ENCODE measurements around the gene XYLT1.

DNA sequence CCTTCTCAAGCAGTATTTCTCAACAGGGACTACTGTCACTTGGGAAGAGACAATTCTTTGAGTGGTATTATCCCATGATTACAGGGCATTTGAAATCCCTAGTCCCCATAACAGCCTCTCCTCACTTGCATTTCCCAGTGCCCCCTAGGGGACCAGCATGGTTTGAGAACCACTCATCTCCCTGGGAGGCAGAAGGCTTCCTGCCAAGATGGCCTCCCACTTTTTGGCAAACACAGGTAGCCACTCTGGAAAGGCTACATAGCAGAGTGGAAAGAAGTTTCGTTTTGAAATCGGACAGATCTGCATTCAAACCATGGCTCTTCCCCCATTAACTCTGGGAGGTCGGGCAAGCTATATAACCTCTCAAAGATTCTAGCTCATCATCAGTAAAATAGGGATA, 256.8 kb downstream of the XYLT1 start:
- TF ChIP-seq, protein P1, sequence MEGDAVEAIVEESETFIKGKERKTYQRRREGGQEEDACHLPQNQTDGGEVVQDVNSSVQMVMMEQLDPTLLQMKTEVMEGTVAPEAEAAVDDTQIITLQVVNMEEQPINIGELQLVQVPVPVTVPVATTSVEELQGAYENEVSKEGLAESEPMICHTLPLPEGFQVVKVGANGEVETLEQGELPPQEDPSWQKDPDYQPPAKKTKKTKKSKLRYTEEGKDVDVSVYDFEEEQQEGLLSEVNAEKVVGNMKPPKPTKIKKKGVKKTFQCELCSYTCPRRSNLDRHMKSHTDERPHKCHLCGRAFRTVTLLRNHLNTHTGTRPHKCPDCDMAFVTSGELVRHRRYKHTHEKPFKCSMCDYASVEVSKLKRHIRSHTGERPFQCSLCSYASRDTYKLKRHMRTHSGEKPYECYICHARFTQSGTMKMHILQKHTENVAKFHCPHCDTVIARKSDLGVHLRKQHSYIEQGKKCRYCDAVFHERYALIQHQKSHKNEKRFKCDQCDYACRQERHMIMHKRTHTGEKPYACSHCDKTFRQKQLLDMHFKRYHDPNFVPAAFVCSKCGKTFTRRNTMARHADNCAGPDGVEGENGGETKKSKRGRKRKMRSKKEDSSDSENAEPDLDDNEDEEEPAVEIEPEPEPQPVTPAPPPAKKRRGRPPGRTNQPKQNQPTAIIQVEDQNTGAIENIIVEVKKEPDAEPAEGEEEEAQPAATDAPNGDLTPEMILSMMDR (conservative IDR thresholded peaks at IDR 0.05; ENCODE audit: low read length): no peak
- TF ChIP-seq EZH2phosphoT487 (IDR thresholded peaks at IDR 0.05; ENCODE audit: borderline replicate concordance): no peak

Data from Loucy (cell line).